GM18526 (cell line): ENCODE data around the gene MUC5B.

ENCODE experiments used
- POLR2A ChIP-seq: IDR thresholded peaks from 3 replicates; pipeline ENCODE4 v1.6.1; 2011; ENCODE audit not compliant: insufficient read length; ENCODE audit errors: extremely low read depth

The MUC5B gene

DNA sequence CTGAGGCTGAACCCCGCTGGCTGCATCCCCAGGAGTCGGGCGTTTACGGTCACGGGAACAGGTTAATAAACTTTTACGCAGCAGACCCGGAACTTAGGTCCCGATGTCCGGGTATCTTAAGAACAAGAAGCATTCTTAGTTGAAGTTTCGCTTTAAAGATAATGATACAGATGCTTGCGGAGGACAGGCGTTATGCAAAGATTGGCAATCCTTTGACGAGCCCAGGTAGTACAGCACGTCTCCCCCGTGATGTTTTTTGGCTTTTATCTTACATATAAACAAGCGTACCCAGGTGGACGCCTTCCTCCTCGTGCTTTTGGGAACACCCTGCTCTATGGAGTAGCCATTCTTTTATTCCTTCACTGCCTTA, 87.4 kb downstream of the MUC5B start:
- TF ChIP-seq POLR2A, result no peak

DNA sequence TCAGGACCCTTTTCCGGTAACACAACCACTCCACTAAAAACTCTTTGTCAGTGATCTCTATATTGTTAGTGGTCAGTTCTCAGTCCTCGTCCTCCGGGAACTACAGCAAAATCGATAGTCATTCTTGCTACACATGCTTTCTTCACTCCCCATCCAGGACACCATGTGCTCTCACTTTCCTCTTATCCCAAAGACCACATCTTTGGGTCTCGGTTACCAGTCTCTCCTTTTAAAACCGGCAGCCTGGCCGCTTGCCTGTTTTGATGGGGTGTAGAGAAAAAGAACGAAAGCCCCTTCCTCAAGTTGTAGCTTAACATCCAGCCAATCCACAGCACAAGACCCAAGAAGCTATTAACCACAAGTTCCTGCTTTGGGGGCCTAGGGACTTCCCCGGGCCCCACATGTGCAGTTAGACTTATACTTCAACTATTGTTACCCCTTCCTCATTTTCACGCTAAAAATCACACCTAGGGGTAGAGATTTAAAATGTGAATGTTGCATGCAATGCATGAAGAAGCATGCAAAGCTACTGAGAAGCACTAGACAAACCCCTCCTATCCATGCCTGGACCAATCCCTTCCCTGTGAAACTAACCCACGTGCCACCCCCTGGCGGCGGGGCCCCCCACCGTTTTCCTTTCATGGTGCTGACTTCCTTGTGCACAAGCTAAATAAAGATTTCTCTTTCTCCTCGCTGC, 88.1 kb downstream of the MUC5B start:
- TF ChIP-seq POLR2A, result no peak
